Measurements from ENCODE around the gene RBM6.
"Not testable (repeated sequence)": the region's sequence is repeated elsewhere in the genome, so short reads cannot be mapped to it uniquely, and the experiment has no call there.

RBM6 gene

DNA sequence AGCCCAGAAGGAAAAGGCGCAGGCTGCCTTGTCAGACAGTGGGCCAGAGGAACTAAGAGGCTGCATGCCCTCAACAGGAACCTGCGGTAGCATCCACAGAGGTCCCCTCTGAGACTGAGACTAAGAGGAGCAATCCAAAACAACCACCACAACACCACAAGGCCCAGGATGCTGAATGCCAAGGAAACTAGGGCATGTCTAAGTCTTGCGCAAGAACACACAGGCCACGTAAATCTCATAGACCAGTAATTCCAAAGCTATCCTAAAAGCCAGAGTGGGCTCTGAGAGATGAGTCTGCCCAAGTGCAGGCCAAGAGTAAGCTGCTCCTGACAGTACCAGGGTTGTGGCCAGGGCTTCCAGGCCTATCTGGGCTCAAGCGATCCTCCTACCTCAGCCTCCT, 23.3 kb upstream of the RBM6 start:
- in situ Hi-C loops (cut with MboI; ENCODE audit: low sequenced_read_pairs): no loop called here

DNA sequence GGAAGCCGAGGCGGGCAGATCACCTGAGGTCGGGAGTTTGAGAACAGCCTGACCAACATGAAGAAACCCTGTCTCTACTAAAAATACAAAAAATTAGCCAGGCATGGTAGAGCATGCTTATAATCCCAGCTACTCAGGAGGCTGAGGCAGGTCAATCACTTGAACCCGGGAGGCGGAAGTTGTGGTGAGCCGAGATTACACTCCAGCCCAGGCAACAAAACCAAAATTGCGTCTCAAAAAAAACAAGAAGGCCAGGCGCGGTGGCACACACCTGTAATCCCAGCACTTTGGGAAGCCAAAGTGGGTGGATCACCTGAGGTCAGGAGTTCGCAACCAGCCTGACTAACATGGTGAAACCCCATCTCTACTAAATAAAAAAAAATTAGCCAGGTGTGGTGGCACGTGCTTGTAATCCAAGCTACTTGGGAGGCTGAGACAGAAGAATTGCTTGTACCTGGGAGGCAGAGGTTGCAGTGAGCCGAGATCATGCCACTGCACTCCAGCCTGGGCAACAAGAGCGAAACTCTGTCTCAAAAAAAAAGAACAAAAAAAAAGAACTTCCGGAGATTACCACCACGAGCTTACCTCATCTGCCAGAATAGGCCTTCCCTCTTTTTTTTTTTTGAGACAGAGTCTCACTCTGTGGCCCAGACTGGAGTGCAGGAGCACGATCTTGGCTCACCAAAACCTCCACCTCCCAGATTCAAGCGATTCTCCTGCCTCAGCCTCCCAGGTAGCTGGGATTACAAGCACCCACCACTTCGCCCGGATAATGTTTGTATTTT, 22.0 kb upstream of the RBM6 start:
- in situ Hi-C loops (cut with MboI; ENCODE audit: low sequenced_read_pairs): not testable (repeated sequence)

- in situ Hi-C loops (cut with MboI; ENCODE audit: low sequenced_read_pairs): no loop called here
These were observed 15.3 kb upstream of the RBM6 start for GRCh38 chr3:49924683-49925082.

GRCh38 chr3:49925485-49925884, 14.5 kb upstream of the RBM6 start:
- in situ Hi-C loops (cut with MboI; ENCODE audit: low sequenced_read_pairs): no loop called here

DNA sequence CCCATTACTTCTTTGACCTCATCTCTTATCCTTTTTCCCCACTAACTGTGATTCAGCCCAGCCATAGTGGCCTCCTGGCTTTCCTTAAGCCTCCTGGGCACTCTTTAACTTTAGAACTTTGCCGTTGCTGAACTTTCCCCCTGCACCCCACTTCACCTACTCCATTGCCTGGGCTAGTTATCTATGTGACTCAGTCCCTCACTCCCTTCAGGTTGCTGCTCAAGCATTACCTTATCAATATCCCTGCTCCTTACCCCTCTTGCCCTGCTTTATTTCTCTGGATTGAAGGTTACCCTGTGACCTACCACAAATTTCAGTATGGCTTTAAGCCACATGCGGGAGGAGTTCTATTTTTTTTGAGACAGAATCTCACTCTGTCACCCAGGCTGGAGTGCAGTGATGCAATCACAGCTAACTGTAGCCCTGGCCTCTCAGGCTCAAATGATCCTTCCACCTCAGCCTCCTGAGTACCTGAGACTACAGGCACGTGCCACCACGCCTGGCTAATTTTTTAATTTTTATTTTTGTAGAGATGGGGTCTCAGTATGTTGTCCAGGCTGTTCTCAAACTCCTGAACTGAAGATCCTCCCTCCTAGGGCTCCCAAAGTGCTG, 13.7 kb upstream of the RBM6 start:
- in situ Hi-C loops (cut with MboI; ENCODE audit: low sequenced_read_pairs): no loop called here

DNA sequence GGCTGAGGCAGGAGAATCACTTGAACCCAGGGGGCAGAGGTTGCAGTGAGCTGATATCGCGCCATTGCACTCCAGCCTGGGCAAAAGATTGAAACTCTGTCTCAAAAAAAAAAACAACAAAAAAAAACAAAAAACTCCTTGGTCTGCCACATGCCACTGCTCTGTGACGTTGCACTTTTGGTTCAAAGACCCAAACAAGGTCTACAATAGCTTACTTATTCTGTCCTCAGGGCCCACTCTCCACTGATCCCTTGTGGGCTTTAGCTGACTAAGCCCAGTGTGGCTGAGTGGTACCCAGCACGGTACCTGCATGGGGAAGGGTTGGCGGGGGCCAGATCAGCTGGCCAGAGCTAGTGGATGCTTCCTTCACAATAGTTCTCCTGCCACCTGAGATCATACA, 12.2 kb upstream of the RBM6 start:
- in situ Hi-C loops (cut with MboI; ENCODE audit: low sequenced_read_pairs): no loop called here

- in situ Hi-C loops (cut with MboI; ENCODE audit: low sequenced_read_pairs): no loop called here
These were observed 11.4 kb upstream of the RBM6 start for GRCh38 chr3:49928481-49929017.

DNA sequence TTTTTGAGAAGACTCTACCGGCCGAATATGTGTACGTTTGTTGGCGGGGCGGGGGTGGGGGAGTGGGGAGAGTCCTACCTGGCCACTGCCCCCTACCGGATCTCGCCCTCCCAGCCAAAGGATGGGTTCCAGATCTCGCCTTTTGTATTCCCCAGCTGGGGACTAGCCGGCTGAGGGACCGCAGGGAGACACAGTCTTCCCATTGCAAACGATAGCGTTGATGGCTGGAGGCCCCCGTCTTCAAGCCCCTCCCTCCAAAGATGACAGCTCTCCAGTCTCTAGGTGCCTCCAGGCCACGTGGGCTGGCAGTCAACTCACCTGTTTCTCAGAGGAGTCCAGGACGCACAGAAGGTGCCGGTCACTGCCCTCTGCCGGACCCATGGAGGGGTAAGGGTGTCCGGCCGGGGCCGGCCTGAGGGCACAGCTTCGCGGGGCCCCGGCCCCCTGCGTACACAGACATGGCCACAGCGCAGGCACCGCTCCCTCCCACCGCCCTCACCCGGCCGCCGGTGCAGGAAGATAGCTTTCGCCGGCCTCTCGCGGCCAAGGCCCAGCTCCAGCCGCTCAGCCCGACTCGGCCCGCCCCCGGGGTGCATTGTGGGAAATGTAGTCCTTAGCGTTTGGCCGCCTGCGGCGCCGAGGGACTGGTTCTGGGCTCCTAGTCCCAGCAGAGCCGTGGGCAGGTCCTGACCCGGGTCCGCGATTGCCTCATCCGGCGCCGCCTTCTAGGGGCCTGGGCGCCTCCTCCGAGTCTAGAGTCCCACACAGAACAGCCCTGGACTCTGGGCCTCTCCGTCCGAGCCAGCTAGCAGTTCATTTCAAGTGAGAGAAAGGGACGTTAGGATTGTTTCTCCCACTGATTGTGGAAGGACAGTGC, 10.4 kb upstream of the RBM6 start, which contains the start of gene MON1A:
Gene MON1A (minus strand): TSS at position 521 of the 877 bp plus-strand sequence. CDS start 16,465 bp downstream, outside the sequence.
- in situ Hi-C loops (cut with MboI; ENCODE audit: low sequenced_read_pairs): no loop called here

DNA sequence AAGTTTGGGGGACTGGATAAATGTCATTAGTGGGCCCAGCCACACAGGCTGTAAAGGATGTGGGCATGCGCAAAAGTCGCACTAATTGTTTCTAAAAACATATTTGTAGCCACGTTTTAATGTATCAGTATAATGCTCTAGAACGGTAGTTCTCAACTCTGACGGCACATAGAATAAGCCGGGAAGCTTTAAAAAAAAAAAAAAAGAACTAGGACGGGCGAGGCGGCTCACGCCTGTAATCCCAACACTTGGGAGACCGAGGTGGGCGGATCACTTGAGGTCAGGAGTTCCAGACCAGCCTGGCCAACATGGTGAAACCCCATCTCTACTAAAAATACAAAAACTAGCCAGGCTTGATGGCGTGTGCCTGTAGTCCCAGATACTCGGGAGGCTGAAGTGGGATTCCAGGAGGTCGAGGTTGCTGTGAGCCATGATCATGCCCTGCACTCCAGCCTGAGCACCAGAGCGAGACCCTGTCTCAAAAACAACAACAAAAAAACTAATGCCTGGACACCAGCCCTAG, 9.7 kb upstream of the RBM6 start:
- in situ Hi-C loops (cut with MboI; ENCODE audit: low sequenced_read_pairs): no loop called here

DNA sequence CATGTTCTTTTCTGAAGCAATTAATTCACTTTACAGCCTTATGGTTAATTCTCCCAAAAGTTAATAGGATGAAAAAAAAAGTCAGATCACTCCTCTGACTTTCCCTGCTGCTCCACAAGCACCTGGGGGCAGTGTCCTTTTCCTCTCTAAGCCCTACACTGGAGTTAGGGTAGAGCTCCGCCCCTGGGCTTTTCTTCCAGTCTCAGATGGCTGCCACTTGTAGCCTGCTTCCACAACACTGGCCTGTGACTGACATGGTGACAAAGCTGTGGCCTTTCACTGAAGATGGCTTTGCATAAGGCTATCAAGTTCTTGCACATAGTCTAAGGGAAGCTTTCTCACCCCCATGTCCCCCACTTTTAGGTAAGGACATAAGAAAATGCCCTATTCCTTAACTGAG, 9.0 kb upstream of the RBM6 start:
- in situ Hi-C loops (cut with MboI; ENCODE audit: low sequenced_read_pairs): no loop called here

DNA sequence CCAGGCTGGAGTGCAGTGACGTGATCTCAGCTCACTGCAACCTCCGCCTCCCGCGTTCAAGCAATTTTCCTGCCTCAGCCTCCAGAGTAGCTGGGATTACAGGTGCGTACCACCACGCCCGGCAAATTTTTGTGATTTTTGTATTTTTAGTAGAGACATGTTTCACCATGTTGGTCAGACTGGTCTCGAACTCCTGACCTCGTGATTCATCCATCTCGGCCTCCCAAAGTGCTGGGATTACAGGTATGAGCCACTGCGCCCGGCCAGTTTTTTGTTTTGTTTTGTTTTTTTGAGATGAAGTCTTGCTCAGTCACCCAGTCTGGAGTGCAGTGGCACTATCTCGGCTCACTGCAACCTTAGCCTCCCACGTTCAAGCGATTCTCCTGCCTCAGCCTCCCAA, 7.7 kb upstream of the RBM6 start:
- in situ Hi-C loops (cut with MboI; ENCODE audit: low sequenced_read_pairs): not testable (repeated sequence)

GRCh38 chr3:49937090-49937489, 2.9 kb upstream of the RBM6 start:
- in situ Hi-C loops (cut with MboI; ENCODE audit: low sequenced_read_pairs): no loop called here

DNA sequence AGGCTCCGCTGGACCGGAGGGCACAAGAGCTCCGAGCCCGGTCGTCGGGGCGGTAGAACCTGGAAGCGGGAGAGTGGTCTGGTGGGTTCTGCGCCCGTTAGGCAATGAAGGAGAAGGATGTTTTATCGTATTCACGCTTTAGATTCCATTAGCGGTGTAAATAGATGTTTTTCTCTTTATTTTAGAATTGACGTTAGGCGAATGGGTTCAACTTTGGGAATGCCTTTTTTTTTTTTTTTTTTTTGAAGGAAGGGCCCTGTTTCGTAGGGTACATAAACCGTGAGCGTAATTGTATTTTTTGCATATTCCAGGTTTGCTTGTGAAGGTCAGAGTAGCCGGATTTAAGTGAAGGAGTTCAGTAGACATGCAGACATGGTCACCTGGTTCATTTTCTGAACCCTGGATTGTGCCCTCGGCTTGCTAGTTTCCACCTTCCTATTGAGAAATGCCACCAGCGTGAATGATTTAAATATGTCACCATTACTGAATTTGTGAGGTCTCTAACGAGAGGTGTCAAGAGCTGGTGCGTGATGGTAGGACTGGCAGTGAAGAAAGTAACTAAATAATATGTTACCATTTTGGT, 808 bp downstream of the RBM6 start:
- in situ Hi-C loops (cut with MboI; ENCODE audit: low sequenced_read_pairs): no loop called here

- in situ Hi-C loops (cut with MboI; ENCODE audit: low sequenced_read_pairs): no loop called here
These were observed 2.7 kb downstream of the RBM6 start for GRCh38 chr3:49942651-49943050.

GRCh38 chr3:49952924-49953323, 13.0 kb downstream of the RBM6 start:
- in situ Hi-C loops (cut with MboI; ENCODE audit: low sequenced_read_pairs): no loop called here

DNA sequence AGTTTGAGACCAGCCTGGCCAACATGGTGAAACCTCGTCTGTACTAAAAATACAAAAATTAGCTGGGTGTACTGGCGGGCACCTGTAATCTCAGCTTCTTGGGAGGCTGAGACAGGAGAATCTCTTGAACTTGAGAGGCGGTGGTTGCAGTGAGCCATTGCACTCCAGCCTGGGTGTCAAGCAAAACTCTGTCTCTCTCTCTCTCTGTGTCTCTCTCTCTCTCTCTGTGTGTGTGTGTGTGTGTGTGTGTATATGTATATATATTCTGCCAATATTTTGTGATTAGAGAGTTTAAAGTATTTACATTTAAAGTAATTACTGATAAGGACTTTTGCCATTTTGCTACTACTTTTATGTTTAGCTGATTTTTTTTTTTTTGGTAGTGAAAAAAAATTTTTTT, 15.7 kb downstream of the RBM6 start:
- in situ Hi-C loops (cut with MboI; ENCODE audit: low sequenced_read_pairs): no loop called here

GRCh38 chr3:49966233-49966942, 26.4 kb downstream of the RBM6 start:
- in situ Hi-C loops (cut with MboI; ENCODE audit: low sequenced_read_pairs): no loop called here

DNA sequence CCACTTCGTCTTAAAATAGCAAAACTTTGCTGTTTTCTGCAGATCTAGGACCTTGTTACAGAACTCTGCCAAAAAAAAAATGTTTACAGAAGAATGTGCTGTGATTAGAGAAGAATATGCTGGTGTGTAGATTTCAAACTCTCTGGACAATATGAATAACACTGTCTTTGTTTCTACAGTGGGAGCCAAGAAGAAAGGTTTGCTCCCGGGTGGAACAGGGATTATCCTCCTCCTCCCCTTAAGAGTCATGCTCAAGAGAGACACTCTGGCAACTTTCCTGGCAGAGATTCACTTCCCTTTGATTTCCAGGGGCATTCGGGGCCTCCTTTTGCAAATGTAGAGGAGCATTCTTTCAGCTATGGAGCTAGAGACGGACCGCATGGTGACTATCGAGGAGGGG, 27.3 kb downstream of the RBM6 start:
- in situ Hi-C loops (cut with MboI; ENCODE audit: low sequenced_read_pairs): no loop called here

DNA sequence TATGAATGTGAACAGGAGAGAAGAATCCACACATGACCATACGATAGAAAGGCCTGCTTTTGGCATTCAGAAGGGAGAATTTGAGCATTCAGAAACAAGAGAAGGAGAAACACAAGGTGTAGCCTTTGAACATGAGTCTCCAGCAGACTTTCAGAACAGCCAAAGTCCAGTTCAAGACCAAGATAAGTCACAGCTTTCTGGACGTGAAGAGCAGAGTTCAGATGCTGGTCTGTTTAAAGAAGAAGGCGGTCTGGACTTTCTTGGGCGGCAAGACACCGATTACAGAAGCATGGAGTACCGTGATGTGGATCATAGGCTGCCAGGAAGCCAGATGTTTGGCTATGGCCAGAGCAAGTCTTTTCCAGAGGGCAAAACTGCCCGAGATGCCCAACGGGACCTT, 28.4 kb downstream of the RBM6 start:
- in situ Hi-C loops (cut with MboI; ENCODE audit: low sequenced_read_pairs): no loop called here

GRCh38 chr3:49972656-49973055, 32.7 kb downstream of the RBM6 start:
- in situ Hi-C loops (cut with MboI; ENCODE audit: low sequenced_read_pairs): no loop called here

Measured in HL-60/S4 (cell line).